ENCODE measurements around the gene RSRC1. TPM values are rescaled to one million over a fixed set of nuclear protein-coding genes. Genes with fewer than 3 reads are reported as not detected.
"Not testable (repeated sequence)": the region's sequence is repeated elsewhere in the genome, so short reads cannot be mapped to it uniquely, and the experiment has no call there.

Gene RSRC1
- total RNA-seq, 1 donor from 2014 or later = 38.5 TPM

DNA sequence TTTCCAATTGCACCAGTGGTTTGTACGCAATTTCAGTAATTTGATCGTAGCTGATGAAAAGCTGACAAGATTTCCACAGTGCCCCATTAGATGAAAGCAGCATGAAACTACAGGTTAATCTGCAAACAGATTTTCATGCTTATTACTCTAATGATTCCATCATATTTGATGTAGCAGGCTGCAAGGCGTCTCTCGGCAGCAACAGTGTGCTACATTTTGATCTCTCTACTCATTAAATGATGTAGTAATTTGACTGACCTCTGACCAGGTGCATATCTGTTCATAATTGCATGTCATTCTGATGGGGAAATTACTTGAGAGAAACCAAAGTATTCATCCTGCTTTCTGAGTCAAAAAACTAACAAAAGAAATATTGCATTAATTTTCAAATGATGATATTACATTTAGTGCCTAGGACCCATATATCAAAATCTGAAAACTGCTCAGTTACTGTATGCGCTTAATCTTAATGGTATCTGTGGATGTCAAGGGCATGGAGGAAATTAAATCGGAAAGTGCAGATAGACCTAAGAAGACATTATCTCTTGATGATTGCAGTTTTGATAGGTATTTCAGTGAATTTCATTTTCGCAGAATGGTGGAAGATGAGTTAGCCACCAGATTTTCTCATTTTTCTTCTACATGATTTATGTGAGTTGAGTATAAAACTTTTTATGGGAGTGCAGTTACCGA, 198.5 kb downstream of the RSRC1 start:
- Histone ChIP-seq H3K4me3 (no peak overlapping the region), H3K27ac (no peak overlapping the region), H3K9me3 (no peaks in the 10 kb centered on the region), H3K27me3 (no peaks in the 10 kb centered on the region), H3K36me3 (no peaks in the 10 kb centered on the region), H3K4me1 (no peaks in the 10 kb centered on the region)
- TF ChIP-seq POLR2AphosphoS5 (IDR thresholded peaks at IDR 0.05; ENCODE audit: insufficient read depth in 1 of 2, low read depth in 1 of 2) (no peak), POLR2A (IDR thresholded peaks at IDR 0.05) (no peak)
- TF ChIP-seq, protein P1, sequence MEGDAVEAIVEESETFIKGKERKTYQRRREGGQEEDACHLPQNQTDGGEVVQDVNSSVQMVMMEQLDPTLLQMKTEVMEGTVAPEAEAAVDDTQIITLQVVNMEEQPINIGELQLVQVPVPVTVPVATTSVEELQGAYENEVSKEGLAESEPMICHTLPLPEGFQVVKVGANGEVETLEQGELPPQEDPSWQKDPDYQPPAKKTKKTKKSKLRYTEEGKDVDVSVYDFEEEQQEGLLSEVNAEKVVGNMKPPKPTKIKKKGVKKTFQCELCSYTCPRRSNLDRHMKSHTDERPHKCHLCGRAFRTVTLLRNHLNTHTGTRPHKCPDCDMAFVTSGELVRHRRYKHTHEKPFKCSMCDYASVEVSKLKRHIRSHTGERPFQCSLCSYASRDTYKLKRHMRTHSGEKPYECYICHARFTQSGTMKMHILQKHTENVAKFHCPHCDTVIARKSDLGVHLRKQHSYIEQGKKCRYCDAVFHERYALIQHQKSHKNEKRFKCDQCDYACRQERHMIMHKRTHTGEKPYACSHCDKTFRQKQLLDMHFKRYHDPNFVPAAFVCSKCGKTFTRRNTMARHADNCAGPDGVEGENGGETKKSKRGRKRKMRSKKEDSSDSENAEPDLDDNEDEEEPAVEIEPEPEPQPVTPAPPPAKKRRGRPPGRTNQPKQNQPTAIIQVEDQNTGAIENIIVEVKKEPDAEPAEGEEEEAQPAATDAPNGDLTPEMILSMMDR (IDR thresholded peaks at IDR 0.05) = no peak
- intact Hi-C loops (cut with DNase I) = no loop called here
- no peak for DNase-seq (ENCODE audit: extremely low spot score in 2 of 2)

DNA sequence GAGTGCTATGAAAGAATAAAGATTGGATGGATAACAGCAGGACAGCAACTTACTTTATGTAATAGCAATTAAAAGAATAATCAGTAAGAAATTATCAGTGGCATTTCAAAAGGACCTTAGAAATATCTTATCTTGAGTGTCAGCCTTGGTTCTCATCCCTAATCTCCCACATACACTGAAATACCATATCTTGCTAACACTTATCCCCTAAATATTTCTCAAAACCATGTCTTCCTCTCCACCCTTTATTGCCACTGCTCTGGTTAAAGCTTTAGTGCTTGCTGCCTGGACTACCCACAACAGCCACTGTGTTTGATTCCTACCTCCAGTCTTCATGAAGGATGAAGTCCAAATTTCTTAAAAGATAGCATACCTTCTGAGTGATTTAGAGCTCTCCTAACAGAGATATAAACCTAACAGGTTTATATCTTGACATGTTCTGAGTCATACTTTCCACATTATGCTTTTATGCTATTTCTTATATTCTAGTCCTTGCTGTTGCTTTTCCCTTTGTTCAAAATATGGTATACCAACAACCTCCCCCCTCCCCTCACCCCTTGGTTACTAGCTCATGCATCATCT, 202.8 kb downstream of the RSRC1 start:
- Histone ChIP-seq H3K4me1 (no peaks in the 10 kb centered on the region), H3K27ac (no peak overlapping the region), H3K27me3 (no peaks in the 10 kb centered on the region), H3K36me3 (no peaks in the 10 kb centered on the region), H3K9me3 (no peaks in the 10 kb centered on the region), H3K4me3 (no peak overlapping the region)
- intact Hi-C loops (cut with DNase I) = no loop called here
- TF ChIP-seq, protein P1 (IDR thresholded peaks at IDR 0.05) = no peak
- TF ChIP-seq POLR2AphosphoS5 (IDR thresholded peaks at IDR 0.05; ENCODE audit: insufficient read depth in 1 of 2, low read depth in 1 of 2) (no peak), POLR2A (IDR thresholded peaks at IDR 0.05) (no peak)
- no peak for DNase-seq (ENCODE audit: extremely low spot score in 2 of 2)

DNA sequence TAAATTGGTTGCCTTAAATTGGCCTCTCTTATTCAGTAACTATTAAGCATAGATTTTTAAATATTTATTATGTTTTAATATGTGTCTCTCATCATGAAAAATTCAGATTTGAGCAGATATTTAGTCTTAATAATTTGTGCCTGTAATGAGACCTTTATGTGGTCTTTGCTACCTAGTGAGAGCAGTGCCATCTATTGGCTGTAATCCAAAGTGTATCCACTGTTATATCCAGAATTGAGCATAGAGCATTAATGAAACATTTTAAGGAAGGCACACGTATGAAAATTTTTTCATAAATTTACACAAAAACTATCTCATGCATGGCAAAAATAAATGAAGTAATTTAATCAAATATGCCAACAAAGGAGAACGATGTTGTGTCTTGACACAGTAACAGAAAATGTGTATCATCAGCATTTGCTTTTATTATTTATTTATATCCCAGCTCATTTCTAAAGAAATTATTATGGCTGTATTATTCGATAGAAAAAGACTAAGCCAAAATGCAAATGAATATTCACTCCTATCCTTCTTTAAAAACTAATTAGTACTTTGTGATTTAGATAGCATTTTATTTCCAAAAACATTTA, 203.5 kb downstream of the RSRC1 start:
- Histone ChIP-seq H3K36me3 (no peaks in the 10 kb centered on the region), H3K27ac (no peak overlapping the region), H3K9me3 (no peaks in the 10 kb centered on the region), H3K27me3 (no peaks in the 10 kb centered on the region), H3K4me3 (no peak overlapping the region), H3K4me1 (no peaks in the 10 kb centered on the region)
- TF ChIP-seq, protein P1 (IDR thresholded peaks at IDR 0.05) = no peak
- TF ChIP-seq POLR2A (IDR thresholded peaks at IDR 0.05) (no peak), POLR2AphosphoS5 (IDR thresholded peaks at IDR 0.05; ENCODE audit: insufficient read depth in 1 of 2, low read depth in 1 of 2) (no peak)
- intact Hi-C loops (cut with DNase I) = no loop called here
- no peak for DNase-seq (ENCODE audit: extremely low spot score in 2 of 2)

DNA sequence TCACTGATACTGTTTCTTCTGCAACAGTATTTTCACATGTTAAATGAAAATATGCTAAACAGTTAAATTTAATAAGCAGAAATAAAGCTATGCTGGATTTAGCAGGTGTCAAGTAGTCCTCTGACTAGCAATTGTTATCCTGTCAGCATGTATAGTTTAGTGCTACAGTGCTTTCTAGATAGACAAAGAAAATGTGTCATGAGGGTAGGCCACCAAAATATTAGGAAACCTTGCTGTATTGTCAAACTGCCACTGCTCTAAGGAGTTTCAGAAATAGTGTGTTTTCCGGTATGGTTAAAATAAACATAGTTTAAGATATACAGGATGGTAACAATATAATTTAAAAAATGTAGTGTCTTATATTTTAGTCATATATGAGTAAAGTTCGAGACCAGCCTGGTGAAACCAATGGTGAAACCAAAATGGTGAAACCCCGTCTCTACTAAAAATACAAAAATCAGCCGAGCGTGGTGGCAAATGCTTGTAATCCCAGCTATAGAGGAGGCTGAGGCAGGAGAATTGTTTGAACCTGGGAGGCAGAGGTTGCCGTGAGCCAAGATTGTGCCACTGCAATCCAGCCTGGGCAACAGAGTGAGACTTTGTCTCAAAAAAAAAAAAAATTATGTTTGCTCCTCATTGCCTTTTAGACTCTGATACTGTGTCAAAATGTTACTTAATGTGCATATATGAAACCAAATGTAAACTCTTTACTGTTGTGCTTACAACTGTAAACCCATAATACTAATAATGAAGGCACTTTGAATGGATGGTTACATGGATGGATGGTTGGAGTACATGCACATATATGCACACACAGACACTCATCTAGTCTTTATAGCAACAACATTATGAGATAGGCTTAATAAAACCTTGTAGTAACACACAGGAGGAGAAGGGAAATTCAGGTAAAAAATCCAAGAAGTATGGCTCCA, 204.8 kb downstream of the RSRC1 start:
- Histone ChIP-seq H3K9me3 (no peaks in the 10 kb centered on the region), H3K4me3 (no peak overlapping the region), H3K36me3 (no peaks in the 10 kb centered on the region), H3K4me1 (no peaks in the 10 kb centered on the region), H3K27me3 (no peaks in the 10 kb centered on the region), H3K27ac (no peak overlapping the region)
- DNase-seq (ENCODE audit: extremely low spot score in 2 of 2) = no peak
- intact Hi-C loops (cut with DNase I) = no loop called here
- TF ChIP-seq POLR2A (IDR thresholded peaks at IDR 0.05) = no peak

DNA sequence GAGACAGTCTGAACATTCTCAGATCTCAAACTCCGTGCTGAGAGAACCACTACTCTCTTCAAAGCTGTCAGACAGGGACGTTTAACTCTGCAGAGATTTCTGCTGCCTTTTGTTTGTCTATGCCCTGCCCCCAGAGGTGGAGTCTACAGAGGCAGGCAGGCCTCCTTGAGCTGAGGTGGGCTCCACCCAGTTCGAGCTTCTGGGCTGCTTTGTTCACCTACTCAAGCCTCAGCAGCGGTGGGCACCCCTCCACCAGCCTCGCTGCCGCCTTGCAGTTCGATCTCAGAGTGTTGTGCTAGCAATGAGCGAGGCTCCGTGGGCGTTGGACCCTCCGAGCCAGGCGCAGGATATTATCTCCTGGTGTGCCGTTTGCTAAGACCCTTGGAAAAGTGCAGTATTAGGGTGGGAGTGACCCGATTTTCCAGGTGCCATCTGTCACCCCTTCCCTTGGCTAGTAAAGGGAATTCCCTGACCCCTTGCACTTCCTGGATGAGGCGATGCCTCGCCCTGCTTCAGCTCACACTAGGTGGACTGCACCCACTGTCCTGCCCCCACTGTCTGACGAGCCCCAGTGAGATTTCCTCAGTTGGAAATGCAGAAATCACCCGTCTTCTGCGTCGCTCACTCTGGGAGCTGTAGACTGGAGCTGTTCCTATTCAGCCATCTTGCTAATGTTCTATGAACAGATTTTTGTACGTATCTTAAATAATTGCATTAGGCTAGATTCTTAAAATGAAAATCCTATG, 220.0 kb downstream of the RSRC1 start:
- H3K36me3 ChIP-seq; H3K9me3 ChIP-seq; H3K27ac ChIP-seq; H3K27me3 ChIP-seq; H3K4me1 ChIP-seq; intact Hi-C loops (cut with DNase I); DNase-seq (ENCODE audit: extremely low spot score in 2 of 2): not testable (repeated sequence)
- H3K4me3 ChIP-seq = peak overlapping the region in 1 of 2 donors; percentile 21
